Thoracic aorta (tissue), 2 donors: ENCODE results near the gene SLC1A1. TPM values are rescaled to one million over a fixed set of nuclear protein-coding genes. Genes with fewer than 3 reads are reported as not detected.

ENCODE experiments used
- ATAC-seq: fragments of 150-250 bp; one replicate; pipeline ENCODE4 v1.8.0; 2017; ENCODE audit warnings: low read depth; ENCODE audit not compliant: insufficient number of reproducible peaks, low FRiP score
- DNase-seq: peaks from one replicate; pipeline ENCODE4 v3.0.0-alpha.2; 2020; ENCODE audit warnings: low spot score
- H3K27ac ChIP-seq, 2 donors: fragments of 200-600 bp; sonication (generic); 1 replicate in 1 of 2; 2 replicates in 1 of 2; pipeline ENCODE4 v1.5.1; 2016; ENCODE audit warnings: mild to moderate bottlenecking in 2 of 2, moderate library complexity in 2 of 2
- H3K27me3 ChIP-seq: fragments of 200-600 bp; sonication (generic); replicated peaks from 2 replicates; pipeline ENCODE4 v1.6.0; 2016; ENCODE audit warnings: mild to moderate bottlenecking; ENCODE audit not compliant: insufficient read depth
- H3K36me3 ChIP-seq: fragments of 200-600 bp; sonication (generic); one replicate; pipeline ENCODE4 v1.5.1; 2016
- H3K4me1 ChIP-seq, 2 donors: fragments of 200-600 bp; sonication (generic); 1 replicate in 1 of 2; 2 replicates in 1 of 2; pipeline versions ENCODE4 v1.5.1 to v1.6.0; 2016; ENCODE audit warnings: low read depth in 2 of 2, mild to moderate bottlenecking in 1 of 2; ENCODE audit not compliant: control insufficient read depth in 1 of 2
- H3K4me3 ChIP-seq: fragments of 200-600 bp; sonication (generic); 2 replicates; pipeline ENCODE4 v1.5.1; 2016; ENCODE audit warnings: mild to moderate bottlenecking
- H3K9me3 ChIP-seq: fragments of 200-600 bp; sonication (generic); 2 replicates; pipeline ENCODE4 v1.5.1; 2016
- total RNA-seq, 2 donors: library from RNA; depleted of rRNA; stranded (reverse); fragments of >200 nt; gene quantifications; one replicate each; pipeline versions ENCODE4 v1.1.0 to v1.2.3, GENCODE V29; 2016
- TF ChIP-seq, protein P1 (sequence below): fragments of 200-600 bp; sonication (generic); IDR thresholded peaks from one replicate; pipeline ENCODE4 v1.5.1; 2019; ENCODE audit warnings: antibody characterized with exemption

SLC1A1 gene
- total RNA-seq, 2 donors from 2014 or later, result 3.7 to 7.3 TPM

DNA sequence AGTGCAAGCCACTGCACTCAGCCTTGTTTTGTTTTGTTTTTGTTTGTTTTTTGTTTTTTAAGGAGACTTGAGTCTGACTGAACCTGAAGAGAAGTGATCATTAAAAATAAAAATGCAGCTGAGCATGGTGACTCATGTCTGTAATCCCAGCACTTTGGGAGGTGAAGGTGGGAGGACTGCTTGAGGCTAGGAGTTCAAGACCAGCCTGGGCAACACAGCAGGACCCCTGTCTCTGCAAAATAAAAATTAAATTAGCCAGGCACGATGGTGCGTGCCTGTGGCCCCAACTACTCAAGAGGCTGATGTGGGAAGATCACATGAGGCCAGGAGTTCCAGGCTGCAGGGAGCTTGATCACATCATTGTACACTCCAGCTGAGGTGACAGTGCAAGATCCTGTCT is 6.2 kb downstream of the SLC1A1 start:
- no peak for DNase-seq

DNA sequence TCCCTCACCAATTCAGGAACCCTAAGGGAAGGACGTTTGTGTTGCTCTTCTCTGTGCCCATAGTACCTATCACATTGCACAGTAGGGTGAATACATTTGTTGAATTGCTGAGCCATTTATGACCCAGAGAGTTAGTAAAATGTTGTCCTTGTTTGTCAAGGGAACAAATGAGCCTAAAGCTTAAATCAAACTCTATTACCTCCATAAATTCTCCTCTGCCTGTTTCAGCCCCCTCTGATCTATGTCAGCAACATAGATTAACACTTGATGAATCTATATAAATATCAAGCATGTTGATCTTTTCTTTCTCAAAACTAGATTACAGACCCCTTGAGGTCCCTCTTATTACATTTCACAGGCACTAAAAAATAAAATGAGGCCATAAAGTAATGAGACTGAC is 7.1 kb downstream of the SLC1A1 start:
- DNase-seq, result no peak
- Histone ChIP-seq H3K27ac (no peak overlapping the region), H3K4me1 (no peaks in the 10 kb centered on the region), H3K27me3 (no peaks in the 10 kb centered on the region), H3K4me3 (no peak overlapping the region), H3K9me3 (no peaks in the 10 kb centered on the region), H3K36me3 (no peaks in the 10 kb centered on the region)
- TF ChIP-seq, protein P1, sequence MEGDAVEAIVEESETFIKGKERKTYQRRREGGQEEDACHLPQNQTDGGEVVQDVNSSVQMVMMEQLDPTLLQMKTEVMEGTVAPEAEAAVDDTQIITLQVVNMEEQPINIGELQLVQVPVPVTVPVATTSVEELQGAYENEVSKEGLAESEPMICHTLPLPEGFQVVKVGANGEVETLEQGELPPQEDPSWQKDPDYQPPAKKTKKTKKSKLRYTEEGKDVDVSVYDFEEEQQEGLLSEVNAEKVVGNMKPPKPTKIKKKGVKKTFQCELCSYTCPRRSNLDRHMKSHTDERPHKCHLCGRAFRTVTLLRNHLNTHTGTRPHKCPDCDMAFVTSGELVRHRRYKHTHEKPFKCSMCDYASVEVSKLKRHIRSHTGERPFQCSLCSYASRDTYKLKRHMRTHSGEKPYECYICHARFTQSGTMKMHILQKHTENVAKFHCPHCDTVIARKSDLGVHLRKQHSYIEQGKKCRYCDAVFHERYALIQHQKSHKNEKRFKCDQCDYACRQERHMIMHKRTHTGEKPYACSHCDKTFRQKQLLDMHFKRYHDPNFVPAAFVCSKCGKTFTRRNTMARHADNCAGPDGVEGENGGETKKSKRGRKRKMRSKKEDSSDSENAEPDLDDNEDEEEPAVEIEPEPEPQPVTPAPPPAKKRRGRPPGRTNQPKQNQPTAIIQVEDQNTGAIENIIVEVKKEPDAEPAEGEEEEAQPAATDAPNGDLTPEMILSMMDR, result no peak
- no peak for ATAC-seq

More for the DNA sequence above, 6.2 kb downstream of the SLC1A1 start:
- Histone ChIP-seq H3K27ac (no peak overlapping the region), H3K4me3 (no peak overlapping the region), H3K4me1 (peaks cover 2 to 4% of the 10 kb centered on the region in 2 donors), H3K9me3 (no peaks in the 10 kb centered on the region), H3K27me3 (no peaks in the 10 kb centered on the region), H3K36me3 (no peaks in the 10 kb centered on the region)
- TF ChIP-seq, protein P1, result no peak
- no peak for ATAC-seq

DNA sequence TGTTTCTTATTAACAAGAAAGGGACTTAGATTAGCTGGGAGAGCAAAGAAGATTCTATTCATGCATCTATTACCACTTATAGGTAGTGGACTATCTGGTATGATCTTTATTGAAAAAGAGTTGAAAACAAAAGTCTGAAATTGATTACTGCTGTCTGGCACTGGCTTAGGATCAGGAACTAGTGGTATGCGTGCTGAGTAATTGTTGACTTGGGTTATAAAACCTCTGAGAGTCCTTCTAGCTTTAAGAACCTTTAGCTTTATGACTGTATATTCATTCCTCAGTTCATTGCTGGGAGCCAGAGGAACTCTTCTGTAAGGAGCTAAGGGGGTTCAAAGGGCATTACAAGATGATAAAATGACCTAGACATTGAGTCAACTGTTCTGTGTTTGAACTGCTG is 7.6 kb downstream of the SLC1A1 start:
- no peaks in the 10 kb centered on the region for H3K27me3 ChIP-seq
- H3K4me3 ChIP-seq, result no peak overlapping the region
- no peak overlapping the region for H3K27ac ChIP-seq
- H3K9me3 ChIP-seq, result no peaks in the 10 kb centered on the region
- TF ChIP-seq, protein P1, result no peak
- no peaks in the 10 kb centered on the region for H3K36me3 ChIP-seq
- ATAC-seq (no peak), DNase-seq (no peak)
- no peaks in the 10 kb centered on the region for H3K4me1 ChIP-seq

DNA sequence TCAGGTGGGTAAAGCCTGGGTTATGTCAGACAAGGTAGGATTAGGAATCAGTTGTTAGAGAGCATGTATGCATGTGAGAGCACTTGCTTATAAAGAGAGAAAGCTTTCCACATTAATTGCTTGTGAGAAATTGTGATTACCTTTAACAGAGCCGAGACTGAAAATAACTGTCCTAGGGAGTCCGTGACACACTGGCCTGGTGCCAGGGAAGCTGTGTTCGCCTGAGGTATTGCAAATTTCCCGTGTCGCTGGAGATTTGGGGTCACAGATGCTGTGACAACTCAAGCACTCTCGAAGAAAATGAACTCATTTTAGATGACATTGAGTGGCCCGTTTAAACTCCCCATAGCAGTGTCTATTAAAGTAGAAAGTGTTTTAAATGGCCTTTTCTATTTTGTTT is 9.6 kb downstream of the SLC1A1 start:
- DNase-seq (no peak), ATAC-seq (no peak)
- Histone ChIP-seq H3K4me1 (no peaks in the 10 kb centered on the region), H3K27ac (no peak overlapping the region), H3K9me3 (no peaks in the 10 kb centered on the region), H3K4me3 (no peak overlapping the region), H3K36me3 (no peaks in the 10 kb centered on the region), H3K27me3 (no peaks in the 10 kb centered on the region)
- TF ChIP-seq, protein P1, result no peak

DNA sequence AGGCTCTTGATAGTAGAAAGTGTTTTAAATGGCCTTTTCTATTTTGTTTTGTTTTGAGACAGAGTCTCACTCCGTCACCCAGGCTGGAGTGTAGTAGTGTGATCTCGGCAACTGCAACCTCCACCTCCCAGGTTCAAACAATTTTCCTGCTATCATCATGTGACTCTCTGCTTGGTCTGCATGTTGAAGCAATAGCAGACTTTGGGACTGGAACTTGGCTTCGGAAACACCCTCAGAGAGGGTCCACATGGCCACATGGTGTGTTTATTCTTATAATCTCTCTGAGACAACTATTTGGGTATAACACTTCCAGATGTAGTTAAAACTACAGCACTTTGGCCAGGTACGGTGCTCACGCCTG is 10.9 kb downstream of the SLC1A1 start:
- ATAC-seq (no peak), DNase-seq (no peak)
- TF ChIP-seq, protein P1, result no peak
- no peaks in the 10 kb centered on the region for H3K27me3 ChIP-seq
- H3K9me3 ChIP-seq, result no peaks in the 10 kb centered on the region
- H3K4me1 ChIP-seq, result no peaks in the 10 kb centered on the region
- H3K4me3 ChIP-seq, result no peak overlapping the region
- H3K27ac ChIP-seq, result no peak overlapping the region
- H3K36me3 ChIP-seq, result no peaks in the 10 kb centered on the region
